Measurements from ENCODE around the gene DIAPH1.

DNA sequence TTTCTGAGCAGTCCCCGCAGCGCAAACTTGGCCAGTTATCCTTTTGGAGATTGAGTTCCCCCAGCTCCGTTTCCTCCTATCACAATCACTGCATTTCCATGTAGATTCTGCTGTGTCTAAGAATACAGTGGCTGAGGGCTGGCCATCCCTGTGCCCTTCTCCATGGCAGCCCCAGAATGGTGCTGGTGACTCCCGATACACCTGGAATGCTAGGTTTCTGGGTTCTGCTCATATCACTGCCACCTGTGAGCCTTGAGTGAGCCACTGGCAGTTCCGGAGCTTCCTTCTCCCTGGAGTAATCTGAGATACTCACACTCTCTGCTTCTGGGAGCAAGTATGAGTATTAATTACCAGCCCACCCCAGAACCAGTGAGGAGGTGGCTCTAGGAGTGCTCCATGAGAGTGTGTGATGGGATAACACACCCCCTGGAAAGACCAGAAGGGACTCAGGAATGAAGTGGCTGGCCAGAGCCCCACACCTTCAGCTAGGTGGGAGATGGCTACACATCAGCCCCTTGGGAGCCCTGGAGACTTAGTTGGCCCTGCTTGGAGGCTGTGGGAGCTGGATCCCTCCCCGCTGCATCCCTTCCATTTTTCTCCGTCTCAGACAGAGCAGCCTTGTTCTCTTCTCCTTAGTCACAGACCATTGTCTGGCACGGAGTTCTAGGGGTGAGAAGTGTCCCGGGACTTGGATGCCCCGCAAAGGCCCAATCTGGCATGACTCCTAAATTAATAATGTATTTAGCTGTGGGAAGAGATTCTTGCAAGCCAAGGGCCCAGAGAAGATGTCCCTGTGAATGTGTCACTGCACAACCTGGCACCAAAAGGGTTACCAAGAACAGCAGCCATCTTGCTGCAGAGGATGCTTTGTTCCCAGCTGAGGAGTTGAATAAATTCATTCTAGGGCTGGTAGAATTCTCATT lies 125.0 kb downstream of the DIAPH1 start:
- TF ChIP-seq, protein P1, sequence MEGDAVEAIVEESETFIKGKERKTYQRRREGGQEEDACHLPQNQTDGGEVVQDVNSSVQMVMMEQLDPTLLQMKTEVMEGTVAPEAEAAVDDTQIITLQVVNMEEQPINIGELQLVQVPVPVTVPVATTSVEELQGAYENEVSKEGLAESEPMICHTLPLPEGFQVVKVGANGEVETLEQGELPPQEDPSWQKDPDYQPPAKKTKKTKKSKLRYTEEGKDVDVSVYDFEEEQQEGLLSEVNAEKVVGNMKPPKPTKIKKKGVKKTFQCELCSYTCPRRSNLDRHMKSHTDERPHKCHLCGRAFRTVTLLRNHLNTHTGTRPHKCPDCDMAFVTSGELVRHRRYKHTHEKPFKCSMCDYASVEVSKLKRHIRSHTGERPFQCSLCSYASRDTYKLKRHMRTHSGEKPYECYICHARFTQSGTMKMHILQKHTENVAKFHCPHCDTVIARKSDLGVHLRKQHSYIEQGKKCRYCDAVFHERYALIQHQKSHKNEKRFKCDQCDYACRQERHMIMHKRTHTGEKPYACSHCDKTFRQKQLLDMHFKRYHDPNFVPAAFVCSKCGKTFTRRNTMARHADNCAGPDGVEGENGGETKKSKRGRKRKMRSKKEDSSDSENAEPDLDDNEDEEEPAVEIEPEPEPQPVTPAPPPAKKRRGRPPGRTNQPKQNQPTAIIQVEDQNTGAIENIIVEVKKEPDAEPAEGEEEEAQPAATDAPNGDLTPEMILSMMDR (conservative IDR thresholded peaks at IDR 0.05), result no peak
- TF ChIP-seq EZH2 (IDR thresholded peaks at IDR 0.05; ENCODE audit: low read depth), result no peak

All from PC-9 (cell line).